ENCODE measurements around the gene ARFIP1. TPM values are rescaled to one million over a fixed set of nuclear protein-coding genes. Genes with fewer than 3 reads are reported as not detected.

ARFIP1 gene
- total and polyA plus RNA-seq, 2 of the 8 experiments (the other 6 are each of a cell fraction or from before 2014, with no cell fraction given) = 13.5 to 38.0 TPM

GRCh38 chr4:152921284-152921683 is 141.5 kb downstream of the ARFIP1 start:
- no peak overlapping the region for H3K23ac ChIP-seq (ENCODE audit: insufficient read length)
- H3K9ac ChIP-seq (replicated peaks in 1 of 4; ENCODE audit: extremely low read depth in 1 of 4, low read depth in 3 of 4, low read length in 3 of 4) = no peak overlapping the region
- DNase-seq (ENCODE audit: low read depth in 1 of 2, low spot score in 2 of 2) (no peak), FAIRE-seq (no peak)
- no peak overlapping the region for H2BK15ac ChIP-seq (ENCODE audit: low read length)
- H3K27ac ChIP-seq (ENCODE audit: low read depth, low read length) = no peak overlapping the region
- H3K27me3 ChIP-seq (replicated peaks in 1 of 4; ENCODE audit: control insufficient read depth in 3 of 4, extremely low read depth in 1 of 4, insufficient read depth in 3 of 4, low read length in 3 of 4) = no peaks in the 10 kb centered on the region
- no peak overlapping the region for H3K4me2 ChIP-seq (ENCODE audit: insufficient read depth in 1 of 2, low read depth in 2 of 2, low read length in 2 of 2)
- H3K18ac ChIP-seq (ENCODE audit: extremely low read depth, low read length) = no peak overlapping the region
- H3K4me1 ChIP-seq (replicated peaks in 1 of 4; ENCODE audit: control insufficient read depth in 3 of 4, insufficient read depth in 4 of 4, low read length in 3 of 4) = no peaks in the 10 kb centered on the region; a peak in 1 of 7 replicates
- no peak overlapping the region for H3K14ac ChIP-seq (ENCODE audit: insufficient read length)
- H2AK5ac ChIP-seq (ENCODE audit: low read depth, low read length) = no peak overlapping the region
- H2BK12ac ChIP-seq (ENCODE audit: low read depth, low read length) = no peak overlapping the region
- no peak overlapping the region for H2BK20ac ChIP-seq (ENCODE audit: low read length)
- ChIA-PET CTCF (ENCODE audit: partially characterized antibody) (no interaction called here), POLR2A (ENCODE audit: partially characterized antibody) (no interaction called here)
- H3K79me2 ChIP-seq (ENCODE audit: control insufficient read depth in 1 of 2, insufficient read depth in 2 of 2, low read length in 2 of 2) = no peaks in the 10 kb centered on the region
- H3K4me3 ChIP-seq (ENCODE audit: extremely low read depth in 1 of 4, insufficient read depth in 2 of 4, low read depth in 3 of 4, low read length in 4 of 4) = no peak overlapping the region
- no peaks in the 10 kb centered on the region for H4K20me1 ChIP-seq (replicated peaks in 1 of 2; ENCODE audit: control insufficient read depth in 1 of 2, insufficient read depth in 2 of 2, low read length in 2 of 2)
- no peaks in the 10 kb centered on the region for H3K79me1 ChIP-seq (ENCODE audit: low read depth, low read length)
- no peak overlapping the region for H2BK120ac ChIP-seq (replicated peaks; ENCODE audit: low read depth, low read length)
- no peak overlapping the region for H4K91ac ChIP-seq (replicated peaks; ENCODE audit: insufficient read length, low read length)
- H2AFZ ChIP-seq (ENCODE audit: low read length) = no peak overlapping the region
- no peaks in the 10 kb centered on the region for H3K23me2 ChIP-seq (ENCODE audit: low read depth, low read length)
- peaks cover 0 to 19% (median 5%) of the 10 kb centered on the region in 4 experiments; a peak in 4 of 8 replicates for H3K36me3 ChIP-seq (ENCODE audit: control insufficient read depth in 2 of 4, insufficient read depth in 4 of 4, low read length in 3 of 4)
- no peak overlapping the region for H4K8ac ChIP-seq (ENCODE audit: extremely low read depth, insufficient read depth, low read length)
- no peak overlapping the region for H3K56ac ChIP-seq (replicated peaks; ENCODE audit: insufficient read length, low read depth, low read length)
- H2BK5ac ChIP-seq (ENCODE audit: low read depth, low read length) = no peak overlapping the region
- H4K5ac ChIP-seq (ENCODE audit: insufficient read length, low read depth, low read length) = no peak overlapping the region
- H3K9me3 ChIP-seq (ENCODE audit: insufficient read depth in 2 of 2, low read depth in 1 of 2, low read length in 1 of 2) = peaks cover 27% of the 10 kb centered on the region in 2 experiments
- no peak overlapping the region for H3K4ac ChIP-seq (replicated peaks; ENCODE audit: insufficient read length, low read depth, low read length)
- no peak for TF ChIP-seq TBP (IDR thresholded peaks at IDR 0.05; ENCODE audit: low read depth, low read length)
- no peak for TF ChIP-seq RBBP5 (IDR thresholded peaks at IDR 0.05; ENCODE audit: borderline replicate concordance, low read depth, low read length)
- TF ChIP-seq KDM1A (IDR thresholded peaks at IDR 0.05; ENCODE audit: borderline replicate concordance, low read length) = no peak
- no peak for TF ChIP-seq HDAC2 (IDR thresholded peaks at IDR 0.05; ENCODE audit: borderline replicate concordance in 1 of 2, low read depth in 2 of 2, low read length in 2 of 2)
- TF ChIP-seq RFX5 (IDR thresholded peaks at IDR 0.05; ENCODE audit: borderline replicate concordance, low read depth, low read length) = no peak
- TF ChIP-seq MAFK (IDR thresholded peaks at IDR 0.05; ENCODE audit: low read depth, low read length) = no peak
- TF ChIP-seq NRF1 (IDR thresholded peaks at IDR 0.05; ENCODE audit: low read depth, low read length) = no peak
- no peak for TF ChIP-seq SRF (IDR thresholded peaks at IDR 0.05; ENCODE audit: low read depth, low read length)
- TF ChIP-seq BRCA1 (IDR thresholded peaks at IDR 0.05; ENCODE audit: low read depth, low read length) = no peak
- TF ChIP-seq SIX5 (IDR thresholded peaks at IDR 0.05; ENCODE audit: low read depth, low read length) = no peak
- TF ChIP-seq CTCF (IDR thresholded peaks at IDR 0.05; ENCODE audit: control extremely low read depth in 1 of 3, insufficient read depth in 1 of 3, low read depth in 1 of 3, low read length in 3 of 3) = no peak
- no peak for TF ChIP-seq EGR1 (IDR thresholded peaks at IDR 0.05; ENCODE audit: borderline replicate concordance, low read depth, low read length)
- TF ChIP-seq SAP30 (IDR thresholded peaks at IDR 0.05; ENCODE audit: insufficient read depth, insufficient replicate concordance, low read length) = no peak
